NOMO-1 (cell line): Measurements from ENCODE around the gene MPP4.
"Not testable (repeated sequence)": the region's sequence is repeated elsewhere in the genome, so short reads cannot be mapped to it uniquely, and the experiment has no call there.

ENCODE experiments used
- DNase-seq, 2 experiments: peaks; one replicate each; lab custom pipeline; 2025; ENCODE audit not compliant: unreplicated experiment in 2 of 2; lab: John Stamatoyannopoulos, UW

Gene MPP4

DNA sequence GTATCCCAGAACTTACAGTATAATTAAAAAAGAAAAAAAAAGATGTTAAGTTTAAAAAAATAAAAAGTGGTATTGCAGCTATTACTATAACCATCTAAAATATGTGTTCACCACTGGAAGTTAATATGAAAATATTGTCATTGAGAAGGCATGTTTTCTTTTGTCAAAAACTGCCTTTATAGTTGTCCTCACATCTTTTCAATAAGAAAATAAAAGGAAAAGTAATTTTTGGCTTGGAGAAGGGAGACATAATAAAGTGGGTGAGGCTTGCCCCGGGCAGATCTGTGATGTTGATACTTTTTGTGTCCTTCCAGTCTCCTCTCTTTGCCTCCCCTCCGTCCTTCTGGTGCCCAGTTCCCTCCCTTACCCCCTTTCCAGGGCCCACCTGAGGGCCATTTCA lies 24.9 kb downstream of the MPP4 start:
- no peak for DNase-seq

DNA sequence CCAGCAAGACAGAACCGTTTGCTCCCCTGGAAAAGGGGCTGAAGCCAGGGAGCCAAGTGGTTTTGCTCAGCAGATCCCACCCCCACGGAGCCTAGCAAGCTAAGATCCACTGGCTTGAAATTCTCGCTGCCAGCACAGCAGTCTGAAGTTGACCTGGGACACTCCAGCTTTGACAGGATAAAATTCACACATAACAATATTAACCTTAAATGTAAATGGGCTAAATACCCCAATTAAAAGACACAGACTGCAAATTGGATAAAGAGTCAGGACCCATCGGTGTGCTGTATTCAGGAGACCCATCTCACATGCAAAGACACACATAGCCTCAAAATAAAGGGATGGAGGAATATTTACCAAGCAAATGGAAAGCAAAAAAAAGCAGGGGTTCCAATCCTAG lies 27.2 kb downstream of the MPP4 start:
- DNase-seq = not testable (repeated sequence)

DNA sequence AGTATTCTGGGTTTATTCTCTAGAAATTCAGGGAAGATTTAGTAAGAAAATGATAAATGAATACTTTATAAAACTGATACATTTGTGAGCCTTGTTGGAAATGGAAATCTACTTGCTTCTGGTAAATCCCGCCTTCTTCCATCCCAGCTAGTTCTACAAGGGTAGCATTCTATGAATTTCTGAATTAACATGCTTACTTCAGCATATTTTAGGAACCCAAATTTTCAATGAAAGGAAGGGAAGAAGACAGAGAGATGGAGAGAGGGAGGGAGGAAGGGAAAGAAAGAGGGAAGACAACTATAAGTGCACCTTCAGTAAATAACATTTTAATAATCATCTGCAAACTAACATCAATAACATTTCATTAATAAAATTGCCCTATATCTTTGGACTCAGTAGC lies 28.6 kb downstream of the MPP4 start:
- no peak for DNase-seq

- DNase-seq = no peak
Measured at GRCh38 chr2:201668402-201668910, 30.0 kb downstream of the MPP4 start.

GRCh38 chr2:201664334-201664733 lies 34.1 kb downstream of the MPP4 start:
- DNase-seq = no peak

GRCh38 chr2:201661366-201661765 lies 37.1 kb downstream of the MPP4 start:
- DNase-seq = peak; percentile 29 to 54

DNA sequence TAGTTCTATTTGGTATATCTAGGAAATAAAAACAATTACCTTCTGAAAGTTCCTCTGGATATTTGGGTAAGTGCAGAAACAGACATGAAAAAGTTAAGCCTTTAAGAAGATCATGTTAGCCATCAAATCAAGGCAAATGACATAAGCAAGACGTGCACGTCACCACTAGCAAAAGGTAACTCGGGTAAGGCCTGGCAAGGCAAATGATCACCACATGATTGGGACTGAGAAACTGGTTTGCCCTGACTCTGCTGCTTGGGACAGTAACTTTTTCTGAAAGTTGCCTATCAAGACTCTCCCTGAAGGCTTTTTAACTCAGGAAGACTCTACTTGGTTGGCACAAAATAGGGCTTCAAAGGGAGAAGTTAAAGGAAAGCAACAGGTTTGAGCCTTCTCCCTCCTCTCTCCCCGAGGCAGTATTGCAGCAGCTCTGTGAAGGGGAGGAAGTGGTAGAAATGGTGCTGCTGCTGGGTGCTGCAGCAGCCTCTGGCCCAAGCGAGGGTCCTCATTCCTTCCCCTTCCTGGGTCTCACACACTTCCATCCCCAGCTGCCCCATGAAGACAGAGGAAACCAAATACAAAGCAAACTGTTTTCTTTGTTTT lies 38.0 kb downstream of the MPP4 start:
- no peak for DNase-seq

DNA sequence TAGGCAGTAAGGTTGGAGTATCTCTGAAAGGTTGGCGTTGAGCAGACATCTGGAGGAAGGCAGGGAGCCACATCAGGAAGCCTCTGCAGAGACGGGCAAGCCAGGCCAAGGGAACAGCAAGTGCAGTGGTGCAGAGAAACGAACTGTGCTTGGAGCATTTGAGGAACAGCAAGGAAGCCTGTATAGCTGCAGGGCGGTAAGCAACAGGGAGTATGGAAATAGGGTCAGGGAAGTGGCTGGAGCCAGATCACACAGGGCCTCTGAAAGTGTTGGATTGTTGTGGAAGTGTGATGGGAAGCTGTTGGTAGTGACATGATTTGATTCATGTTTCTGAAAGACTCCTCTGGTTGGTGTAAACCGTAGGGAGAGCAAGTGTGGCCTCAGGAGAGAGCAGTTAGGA lies 41.7 kb downstream of the MPP4 start:
- DNase-seq = no peak

DNA sequence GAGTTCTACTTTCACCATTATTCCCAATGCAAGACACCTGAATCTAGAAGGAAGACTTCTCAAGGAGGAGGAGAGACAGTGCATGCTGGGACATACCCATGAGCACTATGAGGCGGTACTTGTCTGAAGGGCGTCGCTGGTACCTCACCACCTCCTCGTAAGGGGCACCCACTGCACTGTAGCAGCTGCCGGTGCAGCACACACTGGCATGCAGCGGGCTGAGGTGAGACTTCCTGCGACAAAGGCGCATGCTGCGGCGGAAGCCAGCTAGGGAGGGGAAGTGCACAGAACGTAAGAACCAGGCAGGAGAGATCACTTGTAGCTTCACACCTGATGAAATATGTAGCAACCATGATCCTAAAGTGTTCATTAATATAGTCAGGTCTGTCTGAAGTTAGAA lies 42.3 kb downstream of the MPP4 start:
- DNase-seq = no peak

- no peak for DNase-seq
Measured at GRCh38 chr2:201654616-201655384, 43.6 kb downstream of the MPP4 start.

- no peak for DNase-seq
Measured at GRCh38 chr2:201653221-201653620, 45.2 kb downstream of the MPP4 start.

DNA sequence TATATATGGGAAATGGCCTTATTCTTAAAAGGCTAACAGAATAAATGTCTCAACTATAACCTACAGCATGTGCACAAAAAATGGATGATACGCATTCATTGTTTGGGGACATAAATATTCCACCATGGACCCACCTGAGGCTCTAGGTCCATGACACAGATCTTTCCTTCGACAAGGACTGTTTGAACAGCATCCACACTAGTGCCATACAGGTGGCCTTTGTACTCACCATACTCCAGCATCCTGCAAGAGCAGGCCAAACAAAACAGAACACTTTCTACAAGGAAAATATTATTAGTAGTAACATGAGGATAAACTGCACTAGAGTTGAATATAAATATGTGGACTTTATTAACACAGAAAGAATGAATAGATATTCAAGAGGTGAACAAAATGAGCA lies 49.0 kb downstream of the MPP4 start:
- DNase-seq = no peak

DNA sequence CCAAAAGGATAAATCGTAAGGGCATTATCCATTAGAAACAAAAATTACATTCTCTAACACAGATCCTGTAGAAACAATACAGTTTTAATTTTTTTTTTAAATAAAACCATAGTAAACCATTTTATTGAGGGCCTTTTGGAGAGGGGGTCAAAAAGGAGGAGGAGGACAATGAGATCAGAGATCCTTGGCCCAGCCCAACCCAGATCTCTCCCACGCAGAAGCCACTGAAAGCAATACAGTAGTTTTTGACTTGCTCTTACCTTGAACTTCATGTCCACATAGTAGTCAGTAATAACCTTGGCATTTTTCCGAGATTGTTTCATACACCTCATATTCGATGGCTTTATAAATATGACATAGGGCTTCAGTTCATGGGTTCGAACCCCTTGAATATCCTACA lies 51.0 kb downstream of the MPP4 start:
- no peak for DNase-seq

GRCh38 chr2:201644001-201644400 lies 54.4 kb downstream of the MPP4 start:
- DNase-seq = no peak

DNA sequence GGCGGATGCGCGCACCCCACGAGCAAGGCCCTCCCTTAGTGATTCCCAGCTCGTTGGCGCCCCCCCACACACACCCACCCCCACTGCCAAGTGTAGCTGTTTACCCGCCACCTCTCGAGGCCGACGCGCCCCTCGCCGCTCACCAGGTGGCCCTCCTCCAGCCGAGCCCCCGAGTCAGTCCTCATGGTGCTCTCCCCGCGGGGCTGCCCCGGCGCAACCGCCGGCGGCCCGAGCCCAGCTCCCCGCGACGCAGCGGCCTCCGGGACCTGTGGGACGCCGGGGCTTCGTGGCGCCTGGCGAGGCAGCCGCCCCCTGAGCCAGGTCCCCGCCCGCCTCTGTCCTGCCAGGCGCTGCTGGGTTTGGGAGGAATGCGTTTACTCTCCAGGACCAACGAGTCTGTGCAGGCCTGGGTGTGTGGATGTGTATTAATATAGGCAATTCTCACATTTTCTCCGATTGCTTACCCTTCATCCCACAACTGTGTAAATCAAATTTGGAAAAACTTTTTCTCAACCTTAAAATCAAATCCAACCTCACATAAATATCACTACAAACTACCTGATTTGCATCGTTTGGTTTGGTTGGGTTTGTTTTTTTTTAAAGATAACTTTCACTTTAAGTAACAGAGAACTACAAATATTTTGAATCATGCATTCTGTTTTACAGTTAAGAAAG lies 55.1 kb downstream of the MPP4 start, which contains the start of gene TMEM237:
TSS of gene TMEM237 (minus strand) at position 288 of the 675 bp plus-strand sequence. CDS start at position 185, 103 bp downstream.
- DNase-seq = no peak

- peak; percentile 80 to 84 for DNase-seq
Measured at GRCh38 chr2:201642579-201643215, 55.7 kb downstream of the MPP4 start.

DNA sequence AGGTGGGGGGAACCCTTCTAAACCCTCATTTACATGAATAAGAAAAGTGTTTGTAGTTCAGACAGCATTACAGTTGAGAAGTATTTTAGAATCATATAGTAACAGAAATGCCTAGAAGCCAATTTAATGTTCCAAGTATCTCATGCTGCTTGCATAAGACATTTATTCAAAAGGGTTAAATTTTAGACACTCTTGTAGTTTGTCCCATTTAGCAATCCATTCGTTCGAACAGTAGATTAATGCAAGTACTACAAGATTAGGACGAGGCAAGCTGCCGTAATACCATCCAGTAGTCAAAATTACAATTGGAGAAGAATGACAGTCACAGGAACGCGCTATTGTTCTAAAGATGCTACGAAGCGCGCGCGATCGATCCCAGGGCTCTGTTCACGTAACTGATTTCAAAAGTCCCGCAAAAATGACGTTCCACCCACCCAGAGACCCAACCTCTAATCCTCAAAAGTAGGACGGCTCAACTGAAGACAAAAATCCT lies 56.3 kb downstream of the MPP4 start:
- DNase-seq = peak; percentile 63 to 80

- DNase-seq = no peak
Measured at GRCh38 chr2:201639205-201639604, 59.2 kb downstream of the MPP4 start.

GRCh38 chr2:201638326-201638725 lies 60.1 kb downstream of the MPP4 start:
- DNase-seq = no peak

GRCh38 chr2:201633661-201634249 lies 64.7 kb downstream of the MPP4 start:
- DNase-seq = no peak

- DNase-seq = no peak
Measured at GRCh38 chr2:201631041-201631440, 67.4 kb downstream of the MPP4 start.
